PC-3 (cell line): Measurements from ENCODE around the gene VPS9D1. TPM values are rescaled to one million over a fixed set of nuclear protein-coding genes. Genes with fewer than 3 reads are reported as not detected.

Experiments
- ATAC-seq: fragments of 200-7000 bp; cut with Tn5 transposase; 2 replicates; pipeline ENCODE4 v1.9.1; 2020; ENCODE audit warnings: mild to moderate bottlenecking, moderate library complexity
- BruUV-seq: library from RNA; stranded (reverse); fragments of 400-500 nt; replicated peaks from 2 replicates; lab custom pipeline; 2021; lab: Mats Ljungman, UMichigan
- CTCF ChIA-PET: fragments of 300-600 bp; sonication (Branson Sonifier 250); formaldehyde crosslinking; loops from one replicate; lab custom pipeline; 2022; ENCODE audit warnings: antibody characterized with exemption; lab: Charles Lee
- POLR2A ChIA-PET: fragments of 300-600 bp; sonication (Branson Sonifier 250); formaldehyde crosslinking; loops from one replicate; lab custom pipeline; 2022; ENCODE audit warnings: antibody characterized with exemption; ENCODE audit not compliant: unreplicated experiment; lab: Charles Lee
- DNase-seq: peaks from one replicate; pipeline ENCODE4 v3.0.0-alpha.2; 2015
- H2AFZ ChIP-seq: fragments of 300-600 bp; sonication (generic); 2 replicates; pipeline ENCODE4 v1.6.0; 2016; ENCODE audit warnings: antibody characterized with exemption, low read length
- H3F3A ChIP-seq: fragments of 300-600 bp; sonication (generic); one replicate; pipeline ENCODE4 v1.6.0; 2017; ENCODE audit warnings: antibody characterized with exemption, low read length, control low read depth, mild to moderate bottlenecking; ENCODE audit not compliant: unreplicated experiment
- H3K27ac ChIP-seq: fragments of 300-600 bp; sonication (generic); 2 replicates; pipeline ENCODE4 v1.5.1; 2016; ENCODE audit warnings: mild to moderate bottlenecking, low read length
- H3K27me3 ChIP-seq: fragments of 300-600 bp; sonication (generic); 2 replicates; pipeline ENCODE4 v1.6.1; 2016; ENCODE audit warnings: low read length, mixed read lengths
- H3K36me3 ChIP-seq: fragments of 300-600 bp; sonication (generic); 2 replicates; pipeline ENCODE4 v1.6.1; 2016; ENCODE audit warnings: low read depth, mixed run types, low read length, mixed read lengths
- H3K4me1 ChIP-seq: fragments of 300-600 bp; sonication (generic); 2 replicates; pipeline ENCODE4 v1.5.1; 2016; ENCODE audit warnings: low read length; ENCODE audit not compliant: insufficient read depth
- H3K4me2 ChIP-seq: fragments of 300-600 bp; sonication (generic); 2 replicates; pipeline ENCODE4 v1.6.0; 2016; ENCODE audit warnings: low read length
- H3K4me3 ChIP-seq: fragments of 300-600 bp; sonication (generic); 2 replicates; pipeline ENCODE4 v1.5.1; 2016; ENCODE audit warnings: mild to moderate bottlenecking, low read length, mixed read lengths
- H3K79me2 ChIP-seq: fragments of 300-600 bp; sonication (generic); 2 replicates; pipeline ENCODE4 v1.6.1; 2017; ENCODE audit warnings: low read length, mixed read lengths
- H3K9ac ChIP-seq: fragments of 300-600 bp; sonication (generic); 2 replicates; pipeline ENCODE4 v1.6.0; 2016; ENCODE audit warnings: mild to moderate bottlenecking, low read length
- H3K9me2 ChIP-seq: fragments of 300-600 bp; sonication (generic); replicated peaks from 2 replicates; pipeline ENCODE4 v1.6.1; 2016; ENCODE audit warnings: mixed run types, low read length, mixed read lengths
- H3K9me3 ChIP-seq: fragments of 300-600 bp; sonication (generic); 2 replicates; pipeline ENCODE4 v1.6.1; 2016; ENCODE audit warnings: low read length, mixed read lengths
- H4K20me1 ChIP-seq: fragments of 300-600 bp; sonication (generic); 2 replicates; pipeline ENCODE4 v1.6.1; 2016; ENCODE audit warnings: low read length, mixed read lengths
- EZH2 ChIP-seq: fragments of 300-600 bp; sonication (generic); IDR thresholded peaks from one replicate; pipeline ENCODE4 v1.6.1; 2017; ENCODE audit warnings: antibody characterized with exemption, mild to moderate bottlenecking, low read length; ENCODE audit not compliant: unreplicated experiment
- EZH2phosphoT487 ChIP-seq: fragments of 300-600 bp; sonication (generic); IDR thresholded peaks from 2 replicates; pipeline ENCODE4 v1.6.1; 2018; ENCODE audit warnings: mild to moderate bottlenecking, antibody characterized with exemption, low read length, borderline replicate concordance
- intact Hi-C: fragments of 100-400 bp; cut with micrococcal nuclease; formaldehyde crosslinking; loops from 2 replicates; pipeline ENCODE4 v1.9.0; 2023
- total RNA-seq: library from RNA; depleted of rRNA; stranded (reverse); fragments of >200 nt; gene quantifications from 2 replicates; pipeline ENCODE4 v1.2.3, GENCODE V29; 2014
- TF ChIP-seq, protein P1 (sequence below): fragments of 300-600 bp; sonication (generic); conservative IDR thresholded peaks from 2 replicates; pipeline ENCODE4 v1.5.1; 2017; ENCODE audit warnings: antibody characterized with exemption, low read depth, mild to moderate bottlenecking, low read length

The VPS9D1 gene
- total RNA-seq, 1 experiment from 2014 or later, result 4.4 TPM

DNA sequence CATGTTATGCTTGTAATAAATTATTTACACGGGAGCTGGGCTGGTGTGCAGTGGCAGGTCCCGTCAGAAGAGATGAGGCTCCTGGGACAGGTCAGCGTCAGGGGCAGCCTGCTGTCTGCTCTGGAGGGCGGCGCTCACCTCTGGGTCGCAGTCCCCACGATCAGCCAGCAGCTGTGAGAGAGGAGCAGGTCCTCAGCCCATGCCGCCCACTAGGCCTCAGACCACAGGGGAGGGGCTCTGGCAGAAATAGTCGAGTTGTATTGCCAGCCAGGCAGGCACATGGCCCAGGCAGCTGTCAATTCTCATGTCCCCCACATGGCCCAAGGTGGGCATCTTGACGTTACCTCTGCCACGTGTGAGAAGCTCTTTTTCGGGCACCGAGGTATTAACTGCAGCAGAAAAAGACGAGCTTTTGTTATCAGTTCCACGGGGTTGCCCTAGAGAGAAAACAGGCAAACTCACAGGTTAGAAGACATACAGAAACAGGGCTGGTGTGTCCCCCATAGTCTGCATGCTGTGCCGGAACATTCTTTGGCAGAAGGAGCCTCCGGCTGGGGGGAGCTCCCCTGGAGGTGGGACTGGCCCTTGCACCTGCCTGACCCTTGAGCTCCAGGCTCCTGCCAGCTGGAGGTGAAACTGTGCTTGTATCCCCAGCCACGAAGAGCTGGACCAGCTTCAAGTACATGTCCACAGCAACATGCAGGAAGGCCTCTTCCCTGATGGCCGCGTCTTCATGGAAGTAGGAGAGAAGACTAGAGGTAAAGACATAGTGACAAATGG lies 18.0 kb upstream of the VPS9D1 start:
- intact Hi-C loops, result no loop called here

GRCh38 chr16:89738072-89738377 lies 17.3 kb upstream of the VPS9D1 start:
- ChIA-PET POLR2A (no interaction called here), CTCF (no interaction called here)
- Histone ChIP-seq H3K36me3 (peaks cover 37% of the 10 kb centered on the region), H3K9ac (no peak overlapping the region), H3K4me3 (no peak overlapping the region), H3K27me3 (no peaks in the 10 kb centered on the region), H3K4me1 (no peaks in the 10 kb centered on the region), H3F3A (no peaks in the 10 kb centered on the region), H3K9me3 (no peaks in the 10 kb centered on the region), H3K27ac (no peak overlapping the region), H3K4me2 (no peak overlapping the region), H3K79me2 (no peaks in the 10 kb centered on the region), H3K9me2 (no peaks in the 10 kb centered on the region), H4K20me1 (no peaks in the 10 kb centered on the region), H2AFZ (no peak overlapping the region)
- DNase-seq (no peak), ATAC-seq (no peak)
- BruUV-seq, result no TSS peak
- TF ChIP-seq EZH2phosphoT487 (no peak), EZH2 (no peak)
- TF ChIP-seq, protein P1, sequence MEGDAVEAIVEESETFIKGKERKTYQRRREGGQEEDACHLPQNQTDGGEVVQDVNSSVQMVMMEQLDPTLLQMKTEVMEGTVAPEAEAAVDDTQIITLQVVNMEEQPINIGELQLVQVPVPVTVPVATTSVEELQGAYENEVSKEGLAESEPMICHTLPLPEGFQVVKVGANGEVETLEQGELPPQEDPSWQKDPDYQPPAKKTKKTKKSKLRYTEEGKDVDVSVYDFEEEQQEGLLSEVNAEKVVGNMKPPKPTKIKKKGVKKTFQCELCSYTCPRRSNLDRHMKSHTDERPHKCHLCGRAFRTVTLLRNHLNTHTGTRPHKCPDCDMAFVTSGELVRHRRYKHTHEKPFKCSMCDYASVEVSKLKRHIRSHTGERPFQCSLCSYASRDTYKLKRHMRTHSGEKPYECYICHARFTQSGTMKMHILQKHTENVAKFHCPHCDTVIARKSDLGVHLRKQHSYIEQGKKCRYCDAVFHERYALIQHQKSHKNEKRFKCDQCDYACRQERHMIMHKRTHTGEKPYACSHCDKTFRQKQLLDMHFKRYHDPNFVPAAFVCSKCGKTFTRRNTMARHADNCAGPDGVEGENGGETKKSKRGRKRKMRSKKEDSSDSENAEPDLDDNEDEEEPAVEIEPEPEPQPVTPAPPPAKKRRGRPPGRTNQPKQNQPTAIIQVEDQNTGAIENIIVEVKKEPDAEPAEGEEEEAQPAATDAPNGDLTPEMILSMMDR, result no peak
- intact Hi-C loops, result no loop called here

More for the DNA sequence above, 18.0 kb upstream of the VPS9D1 start:
- no peaks in the 10 kb centered on the region for H3F3A ChIP-seq
- CTCF ChIA-PET, result no interaction called here
- H4K20me1 ChIP-seq, result no peaks in the 10 kb centered on the region
- DNase-seq, result no peak
- BruUV-seq, result no TSS peak
- no peaks in the 10 kb centered on the region for H3K9me2 ChIP-seq
- no peak for ATAC-seq
- H3K36me3 ChIP-seq, result peaks cover 33% of the 10 kb centered on the region
- no peaks in the 10 kb centered on the region for H3K79me2 ChIP-seq
- no peak overlapping the region for H3K4me2 ChIP-seq
- H3K27ac ChIP-seq, result no peak overlapping the region
- no peaks in the 10 kb centered on the region for H3K4me1 ChIP-seq
- TF ChIP-seq EZH2 (no peak), EZH2phosphoT487 (no peak)
- TF ChIP-seq, protein P1, result no peak
- no peaks in the 10 kb centered on the region for H3K27me3 ChIP-seq
- H2AFZ ChIP-seq, result no peak overlapping the region
- POLR2A ChIA-PET, result no interaction called here
- H3K4me3 ChIP-seq, result no peak overlapping the region
- no peaks in the 10 kb centered on the region for H3K9me3 ChIP-seq
- H3K9ac ChIP-seq, result no peak overlapping the region

DNA sequence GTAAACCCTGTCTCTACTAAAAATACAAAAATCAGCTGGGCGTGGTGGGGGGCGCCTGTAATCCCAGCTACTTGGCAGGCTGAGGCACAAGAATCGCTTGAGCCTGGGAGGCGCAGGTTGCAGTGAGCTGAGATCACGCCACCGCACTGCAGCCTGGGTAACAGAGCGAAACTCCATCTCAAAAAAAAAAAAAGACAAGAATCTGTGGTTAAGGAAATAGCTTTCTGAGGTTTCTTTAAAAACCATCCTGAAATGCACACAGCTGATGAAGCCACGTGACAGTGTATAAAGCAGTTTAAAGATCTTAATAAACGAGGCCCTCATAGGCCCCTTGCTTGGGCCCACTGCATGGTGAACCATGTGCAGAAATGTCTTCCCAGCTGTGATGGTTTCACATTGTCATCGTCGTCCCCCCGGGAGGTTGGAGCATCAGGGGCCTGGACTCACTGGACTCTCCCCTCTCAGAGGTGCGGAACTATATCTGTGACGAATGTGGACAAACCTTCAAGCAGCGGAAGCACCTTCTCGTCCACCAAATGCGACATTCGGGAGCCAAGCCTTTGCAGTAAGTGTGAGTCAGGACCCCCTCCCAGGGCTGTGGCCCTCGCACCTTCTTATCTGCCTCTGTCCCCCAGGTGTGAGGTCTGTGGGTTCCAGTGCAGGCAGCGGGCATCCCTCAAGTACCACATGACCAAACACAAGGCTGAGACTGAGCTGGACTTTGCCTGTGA lies 16.8 kb upstream of the VPS9D1 start:
- intact Hi-C loops, result no loop called here
- Histone ChIP-seq H2AFZ (no peak overlapping the region), H3K79me2 (no peaks in the 10 kb centered on the region), H3K4me3 (no peak overlapping the region), H3K9ac (no peak overlapping the region), H3K9me3 (no peaks in the 10 kb centered on the region), H3K4me2 (no peak overlapping the region), H3K4me1 (no peaks in the 10 kb centered on the region), H4K20me1 (no peaks in the 10 kb centered on the region), H3F3A (no peaks in the 10 kb centered on the region), H3K27me3 (no peaks in the 10 kb centered on the region), H3K9me2 (no peaks in the 10 kb centered on the region), H3K27ac (no peak overlapping the region), H3K36me3 (peaks cover 37% of the 10 kb centered on the region)
- ChIA-PET POLR2A (no interaction called here), CTCF (no interaction called here)
- no peak for DNase-seq
- no TSS peak for BruUV-seq
- no peak for ATAC-seq
- no peak for TF ChIP-seq EZH2phosphoT487
- no peak for TF ChIP-seq EZH2
- TF ChIP-seq, protein P1, result no peak
